Measurements from ENCODE around the gene DOCK2. TPM values are rescaled to one million over a fixed set of nuclear protein-coding genes. Genes with fewer than 3 reads are reported as not detected.

DOCK2 gene
- polyA plus RNA-seq, 2 of the 4 experiments (the other 2 are of a cell fraction) = 2.1 to 4.6 TPM

GRCh38 chr5:169636477-169637084 is 494 bp upstream of the DOCK2 start:
- DNase-seq (ENCODE audit: low read depth in 1 of 2, low spot score in 1 of 2) (no peak), FAIRE-seq (no peak), ATAC-seq (no peak)
- Histone ChIP-seq H3K9me3 (peaks cover 22% of the 10 kb centered on the region), H3K27ac (no peak overlapping the region), H3K4me1 (peaks cover 11% of the 10 kb centered on the region), H3K4me2 (no peak overlapping the region), H3K4me3 (no peak overlapping the region)
- 87% methylated on average over 23 of the region's 23 CpGs for WGBS (ENCODE audit: missing lambda C conversion rate)
- ChIA-PET POLR2A (no interaction called here), CTCF (interaction anchor here (1.0 kb wide), 1 partner anchor 23 kb away, joined by 3 read pairs; no protein-coding TSS in a partner anchor)
- TF ChIP-seq POLR2AphosphoS2 (conservative IDR thresholded peaks at IDR 0.05; ENCODE audit: low read length) (no peak), RCOR1 (IDR thresholded peaks at IDR 0.05; ENCODE audit: low read depth, low read length) (no peak), CHD2 (IDR thresholded peaks at IDR 0.05; ENCODE audit: low read length, partially characterized antibody) (no peak), JUN (IDR thresholded peaks at IDR 0.05) (no peak), ELK1 (IDR thresholded peaks at IDR 0.05; ENCODE audit: low read depth, low read length) (no peak), RAD21 (conservative IDR thresholded peaks at IDR 0.05 in 1 of 2, IDR thresholded peaks at IDR 0.05 in 1 of 2) (no peak), GATA3 (IDR thresholded peaks at IDR 0.05; ENCODE audit: borderline replicate concordance) (no peak), ATOH8 (CRISPR knock-in tag; IDR thresholded peaks at IDR 0.05; ENCODE audit: low read depth) (no peak), JUNB (IDR thresholded peaks at IDR 0.05) (no peak), NFE2L2 (conservative IDR thresholded peaks at IDR 0.05; ENCODE audit: low read length) (no peak), MAZ (IDR thresholded peaks at IDR 0.05; ENCODE audit: borderline replicate concordance, low read depth, low read length) (no peak), HDAC2 (IDR thresholded peaks at IDR 0.05) (no peak), POLR2A (IDR thresholded peaks at IDR 0.05; ENCODE audit: low read length) (no peak), CHD4 (IDR thresholded peaks at IDR 0.05; ENCODE audit: borderline replicate concordance) (no peak)

GRCh38 chr5:169637549-169638121 is 560 bp downstream of the DOCK2 start:
- Histone ChIP-seq H3K4me2 (no peak overlapping the region), H3K4me3 (no peak overlapping the region), H3K4me1 (peaks cover 4% of the 10 kb centered on the region; the same call in 1 of the 3 replicates), H3K27ac (no peak overlapping the region), H3K9me3 (peaks cover 22% of the 10 kb centered on the region)
- FAIRE-seq (no peak), ATAC-seq (no peak), DNase-seq (ENCODE audit: low read depth in 1 of 2, low spot score in 1 of 2) (no peak)
- 77% methylated on average over 18 of the region's 18 CpGs for WGBS (ENCODE audit: missing lambda C conversion rate)
- ChIA-PET POLR2A (no interaction called here), CTCF (no interaction called here)
- TF ChIP-seq BHLHE40 (IDR thresholded peaks at IDR 0.05; ENCODE audit: low read depth, low read length) (no peak), USF2 (IDR thresholded peaks at IDR 0.05) (no peak), PHF8 (IDR thresholded peaks at IDR 0.05; ENCODE audit: borderline replicate concordance, low read depth) (no peak), KDM5A (IDR thresholded peaks at IDR 0.05) (no peak), ZSCAN20 (CRISPR knock-in tag; IDR thresholded peaks at IDR 0.05) (no peak), JUN (IDR thresholded peaks at IDR 0.05) (no peak)

- Histone ChIP-seq H3K27ac (no peak overlapping the region), H3K4me2 (no peak overlapping the region), H3K4me3 (no peak overlapping the region), H3K4me1 (no peaks in the 10 kb centered on the region), H3K9me3 (peaks cover 16% of the 10 kb centered on the region; the same call in 2 of the 3 replicates)
- FAIRE-seq (no peak), DNase-seq (ENCODE audit: low read depth in 1 of 2, low spot score in 1 of 2) (no peak), ATAC-seq (no peak)
- CTCF ChIA-PET = no interaction called here
- WGBS (ENCODE audit: missing lambda C conversion rate) = 41% methylated on average over 6 of the region's 6 CpGs
- no peak for TF ChIP-seq HDAC2 (IDR thresholded peaks at IDR 0.05)
- TF ChIP-seq MYC (IDR thresholded peaks at IDR 0.05; ENCODE audit: borderline replicate concordance, low read length) = no peak
- TF ChIP-seq REST (IDR thresholded peaks at IDR 0.05) = peak; percentile 66; the same call in 1 of the 2 replicates
- TF ChIP-seq JUNB (IDR thresholded peaks at IDR 0.05) = no peak
- POLR2A ChIA-PET = no interaction called here
These were observed 4.2 kb downstream of the DOCK2 start for GRCh38 chr5:169641253-169641652.

Measured in A549 (cell line).